Heart right ventricle (tissue), 16 donors: ENCODE measurements around the gene PCDHB11. TPM values are rescaled to one million over a fixed set of nuclear protein-coding genes. Genes with fewer than 3 reads are reported as not detected.
"Not testable (repeated sequence)": the region's sequence is repeated elsewhere in the genome, so short reads cannot be mapped to it uniquely, and the experiment has no call there.

ENCODE experiments used
- ATAC-seq, 8 donors: fragments of 200-7000 bp; cut with Tn5 transposase; one replicate each; pipeline ENCODE4 v1.9.1; 2020; ENCODE audit warnings: mild to moderate bottlenecking in 8 of 8, moderate library complexity in 8 of 8, moderate number of reproducible peaks in 1 of 8
- DNase-seq, 2 donors: peaks; one replicate each; pipeline ENCODE4 v3.0.0-alpha.2; 2020
- H3K27ac ChIP-seq, 10 donors: fragments of 200-600 bp; sonication (generic) in 2 of 10; one replicate each; pipeline versions ENCODE4 v1.5.0 to v1.8.0; 2020 to 2022; ENCODE audit warnings: mild to moderate bottlenecking in 3 of 10
- H3K27me3 ChIP-seq, 7 donors: fragments of 200-600 bp; one replicate each; pipeline ENCODE4 v1.8.0; 2021 to 2022; ENCODE audit warnings: mild to moderate bottlenecking in 2 of 7
- H3K36me3 ChIP-seq, 9 donors: fragments of 200-600 bp; sonication (generic) in 1 of 9; one replicate each; pipeline versions ENCODE4 v1.5.0 to v1.8.0; 2020 to 2022; ENCODE audit warnings: mild to moderate bottlenecking in 2 of 9
- H3K4me1 ChIP-seq, 9 donors: fragments of 200-600 bp; sonication (generic) in 1 of 9; one replicate each; pipeline versions ENCODE4 v1.5.0 to v1.8.0; 2020 to 2022; ENCODE audit warnings: mild to moderate bottlenecking in 4 of 9
- H3K4me3 ChIP-seq, 10 donors: fragments of 200-600 bp; sonication (generic) in 2 of 10; one replicate each; pipeline versions ENCODE4 v1.5.0 to v1.8.0; 2020 to 2022; ENCODE audit warnings: mild to moderate bottlenecking in 7 of 10, moderate library complexity in 2 of 10
- H3K9me3 ChIP-seq, 11 donors: fragments of 200-600 bp in 10 of 11; sonication (generic) in 2 of 11; one replicate each; pipeline versions ENCODE4 v1.5.0 to v1.8.0; 2013 to 2022; ENCODE audit warnings: mild to moderate bottlenecking in 2 of 11, control low read depth in 1 of 11, moderate library complexity in 1 of 11
- CTCF ChIP-seq, 9 donors: fragments of 200-600 bp; sonication (generic) in 2 of 9; IDR thresholded peaks; one replicate each; pipeline versions ENCODE4 v1.5.0 to v1.8.0; 2021 to 2022; ENCODE audit warnings: antibody characterized with exemption in 9 of 9, mild to moderate bottlenecking in 5 of 9, moderate library complexity in 1 of 9
- WGBS, 2 donors: extraction: QIAGEN DNeasy Blood & Tissue Kit; methylation state at CpG; one replicate each; pipeline ENCODE4 v1.1.7; 2013; ENCODE audit warnings: inconsistent platforms in 1 of 2; 5-methylcytosine and 5-hydroxymethylcytosine counted together
- intact Hi-C, 10 donors: fragments of 100-400 bp; cut with DNase I; formaldehyde crosslinking; loops; one replicate each; pipeline versions ENCODE4 v1.11.1 to v1.14.2; 2022
- polyA plus RNA-seq, 2 donors: library from polyadenylated mRNA; stranded (reverse); fragments of 200-250 nt; gene quantifications; one replicate each; pipeline ENCODE4 v1.2.3, GENCODE V29; 2013
- total RNA-seq, 10 donors: library from RNA; stranded (reverse); fragmentation: NEBNext Ultra II Directional in 3 of 10; extraction: Animal tissue kit (Norgen Biotek cat#: 25700) in 3 of 10; gene quantifications; one replicate each; pipeline versions ENCODE4 v1.2.1 to v1.2.4, GENCODE V29; 2021 to 2023
- donor health status: Arrhythmogenic right ventricular cardiomyopathy.
- donor health status: ischemic (EF 13 %, LVEDD 7.1; RV severe dilation, severe dysfunction).
- donor health status: healthy with polysubstance abuse.
- donor health status: DM: no; HTN: yes; CAD: no.
- donor health status: DM: no; HTN: no; CAD: no.
- donor health status: ischemic (EF 25% LVEDD 6.9; RV normal size, moderate dysfunction).
- donor health status: ischemic (EF 25% LVEDD 5.7; RV mildly dilated, moderate dysfunction).
- donor health status: healthy.
- donor health status: DM: yes; HTN: yes; CAD: no.
- donor health status: Ischemic cardiomyopathy.
- donor health status: ischemic (EF 35%, LVEDD 5.7; RV mildly dilated, moderate dysfunction).
- donor health status: nonischemic (EF 11% LVEDD 7.7; RV severe dilation, severe dysfunction).
- donor health status: DM: yes; HTN: yes; CAD: no.
- donor health status: PGD.
- donor health status: ischemic (EF 29% LVEDD 5.4; RV normal size, mild dysfunction).
- donor health status: nonischemic (EF 23%, LVEDD 6.1; RV moderate dilation, normal function).

Gene PCDHB11
- total and polyA plus RNA-seq, 12 donors, result 0.26 to 2.8 (median 1.3) TPM

- peaks cover 0 to 98% (median 56%) of the 10 kb centered on the region in 11 donors for H3K9me3 ChIP-seq
- H3K4me3 ChIP-seq, result peak within 1 kb of the TSS in 7 of 10 donors; percentile 12 to 40 (median 29)
- intact Hi-C loops, result loop anchor here in 3 of 10 donors (5.0 to 10.0 kb wide), 3 partner anchors 92 to 344 kb away; no protein-coding TSS in a partner anchor
- H3K27ac ChIP-seq, result no peak within 1 kb of the TSS
- no peaks in the 10 kb centered on the region for H3K4me1 ChIP-seq
- ATAC-seq (peak in 1 of 8 donors; percentile 65), DNase-seq (no peak)
- 25 to 26% methylated on average over 15 of the region's 15 CpGs for WGBS, 2 donors
- H3K36me3 ChIP-seq, result peaks cover 0 to 24% (median 0%) of the 10 kb centered on the region in 9 donors
- TF ChIP-seq CTCF (IDR thresholded peaks at IDR 0.05), result peak in 6 of 9 donors; percentile 15 to 43 (median 26)
- H3K27me3 ChIP-seq, result peaks cover 0 to 13% (median 0%) of the 10 kb centered on the region in 7 donors
Measured at GRCh38 chr5:141223112-141223783, 23.8 kb downstream of the PCDHB11 start, which contains the start of gene PCDHB14. Gene PCDHB14, plus strand, starts transcription at chr5:141223343. Its CDS starts 163 bp downstream, at chr5:141223506.

DNA sequence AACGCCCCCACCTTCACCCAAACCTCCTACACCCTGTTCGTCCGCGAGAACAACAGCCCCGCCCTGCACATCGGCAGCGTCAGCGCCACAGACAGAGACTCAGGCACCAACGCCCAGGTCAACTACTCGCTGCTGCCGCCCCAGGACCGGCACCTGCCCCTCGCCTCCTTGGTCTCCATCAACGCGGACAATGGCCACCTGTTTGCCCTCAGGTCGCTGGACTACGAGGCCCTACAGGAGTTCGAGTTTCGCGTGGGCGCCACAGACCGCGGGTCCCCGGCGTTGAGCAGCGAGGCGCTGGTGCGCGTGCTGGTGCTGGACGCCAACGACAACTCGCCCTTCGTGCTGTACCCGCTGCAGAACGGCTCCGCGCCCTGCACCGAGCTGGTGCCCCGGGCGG lies 25.4 kb downstream of the PCDHB11 start:
- intact Hi-C loops, result loop anchor here in 3 of 10 donors (5.0 to 10.0 kb wide), 3 partner anchors 90 to 342 kb away; no protein-coding TSS in a partner anchor
- not testable (repeated sequence) for H3K36me3 ChIP-seq, H3K4me1 ChIP-seq, DNase-seq, ATAC-seq, H3K27ac ChIP-seq, H3K4me3 ChIP-seq
- Histone ChIP-seq H3K27me3 (peaks cover 0 to 13% (median 0%) of the 10 kb centered on the region in 7 donors), H3K9me3 (peaks cover 0 to 94% (median 59%) of the 10 kb centered on the region in 11 donors)
- WGBS, 2 donors, result 20% methylated on average over 32 to 34 of the region's 40 CpGs

GRCh38 chr5:141225421-141225820 lies 26.0 kb downstream of the PCDHB11 start:
- H3K27ac ChIP-seq, H3K36me3 ChIP-seq, ATAC-seq, DNase-seq, H3K4me3 ChIP-seq, H3K4me1 ChIP-seq: not testable (repeated sequence)
- 25 to 29% methylated on average over 20 to 30 of the region's 30 CpGs for WGBS, 2 donors
- intact Hi-C loops, result loop anchor here in 2 of 10 donors (10.0 kb wide), 2 partner anchors 89 to 339 kb away; no protein-coding TSS in a partner anchor
- Histone ChIP-seq H3K9me3 (peaks cover 0 to 93% (median 55%) of the 10 kb centered on the region in 11 donors), H3K27me3 (peaks cover 0 to 13% (median 0%) of the 10 kb centered on the region in 7 donors)

GRCh38 chr5:141234109-141234667 lies 34.8 kb downstream of the PCDHB11 start:
- Histone ChIP-seq H3K9me3 (peaks cover 6 to 95% (median 73%) of the 10 kb centered on the region in 11 donors), H3K27ac (no peak overlapping the region), H3K4me3 (peak overlapping the region in 7 of 10 donors; percentile 2 to 44 (median 32)), H3K36me3 (peaks cover 0 to 4% (median 0%) of the 10 kb centered on the region in 9 donors), H3K27me3 (peaks cover 0 to 25% (median 13%) of the 10 kb centered on the region in 7 donors), H3K4me1 (no peaks in the 10 kb centered on the region)
- intact Hi-C loops, result no loop called here
- TF ChIP-seq CTCF (IDR thresholded peaks at IDR 0.05), result peak in 6 of 9 donors; percentile 14 to 36 (median 30)
- WGBS, 2 donors, result 5% methylated on average over 15 of the region's 15 CpGs
- ATAC-seq (no peak), DNase-seq (no peak)

DNA sequence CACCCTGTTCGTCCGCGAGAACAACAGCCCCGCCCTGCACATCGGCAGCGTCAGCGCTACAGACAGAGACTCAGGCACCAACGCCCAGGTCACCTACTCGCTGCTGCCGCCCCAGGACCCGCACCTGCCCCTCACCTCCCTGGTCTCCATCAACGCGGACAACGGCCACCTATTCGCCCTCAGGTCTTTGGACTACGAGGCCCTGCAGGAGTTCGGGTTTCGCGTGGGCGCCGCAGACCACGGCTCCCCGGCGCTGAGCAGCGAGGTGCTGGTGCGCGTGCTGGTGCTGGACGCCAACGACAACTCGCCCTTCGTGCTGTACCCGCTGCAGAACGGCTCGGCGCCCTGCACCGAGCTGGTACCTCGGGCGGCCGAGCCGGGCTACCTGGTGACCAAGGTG lies 36.5 kb downstream of the PCDHB11 start:
- H3K36me3 ChIP-seq, H3K4me3 ChIP-seq, H3K27ac ChIP-seq, intact Hi-C loops, DNase-seq, ATAC-seq, H3K4me1 ChIP-seq: not testable (repeated sequence)
- H3K9me3 ChIP-seq, result peaks cover 6 to 100% (median 82%) of the 10 kb centered on the region in 11 donors
- peaks cover 0 to 39% (median 26%) of the 10 kb centered on the region in 7 donors for H3K27me3 ChIP-seq
- 19 to 24% methylated on average over 39 to 40 of the region's 40 CpGs for WGBS, 2 donors
